T-helper 1 cell treated with Interleukin-12 subunit alpha and Interleukin-12 subunit beta and Interleukin-4 antibody, amounts not matched to agents 30 μg/mL and 1 μg/mL, for 36 hours (primary cell): Measurements from ENCODE around the gene RRP9.

Experiments used
- H3K27ac Mint-ChIP-seq: one replicate; pipeline ENCODE4 v1.8.0; 2021; ENCODE audit warnings: mild to moderate bottlenecking, mixed read lengths
- H3K27me3 Mint-ChIP-seq: one replicate; pipeline ENCODE4 v1.8.0; 2021; ENCODE audit warnings: low read depth, mixed read lengths
- H3K36me3 Mint-ChIP-seq: one replicate; pipeline ENCODE4 v1.8.0; 2021; ENCODE audit warnings: low read depth, mixed read lengths
- H3K4me1 Mint-ChIP-seq: one replicate; pipeline ENCODE4 v1.8.0; 2021; ENCODE audit warnings: low read depth, mixed read lengths
- H3K4me3 Mint-ChIP-seq: one replicate; pipeline ENCODE4 v1.8.0; 2021; ENCODE audit warnings: mild to moderate bottlenecking, moderate library complexity, mixed read lengths
- H3K9me3 Mint-ChIP-seq: one replicate; pipeline ENCODE4 v1.8.0; 2021; ENCODE audit warnings: mixed read lengths

RRP9 gene

DNA sequence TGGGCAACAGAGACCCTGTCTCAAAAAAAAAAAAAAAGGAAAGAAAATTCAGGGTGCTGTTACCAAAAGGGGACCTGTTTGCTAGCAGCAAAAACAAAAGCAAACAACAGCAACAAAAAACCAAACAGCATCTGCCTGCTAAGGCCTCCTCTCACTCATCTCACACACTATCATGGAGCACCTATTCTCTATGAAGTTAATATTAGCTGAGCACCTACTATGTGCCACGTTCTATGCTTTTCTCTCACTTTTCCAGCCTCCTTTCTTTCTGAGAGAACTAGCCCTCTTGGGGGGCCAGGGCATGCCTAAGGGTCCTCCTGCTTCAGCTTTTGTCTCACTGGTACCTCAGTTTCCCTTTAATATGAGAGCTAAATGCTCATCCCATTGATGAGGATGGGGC lies 13.0 kb upstream of the RRP9 start:
- H3K4me1 Mint-ChIP-seq, result peaks cover 3% of the 10 kb centered on the region
- H3K27ac Mint-ChIP-seq, result no peak overlapping the region
- peaks cover 5% of the 10 kb centered on the region for H3K36me3 Mint-ChIP-seq
- no peak overlapping the region for H3K4me3 Mint-ChIP-seq
- peaks cover 44% of the 10 kb centered on the region for H3K27me3 Mint-ChIP-seq
- no peaks in the 10 kb centered on the region for H3K9me3 Mint-ChIP-seq

DNA sequence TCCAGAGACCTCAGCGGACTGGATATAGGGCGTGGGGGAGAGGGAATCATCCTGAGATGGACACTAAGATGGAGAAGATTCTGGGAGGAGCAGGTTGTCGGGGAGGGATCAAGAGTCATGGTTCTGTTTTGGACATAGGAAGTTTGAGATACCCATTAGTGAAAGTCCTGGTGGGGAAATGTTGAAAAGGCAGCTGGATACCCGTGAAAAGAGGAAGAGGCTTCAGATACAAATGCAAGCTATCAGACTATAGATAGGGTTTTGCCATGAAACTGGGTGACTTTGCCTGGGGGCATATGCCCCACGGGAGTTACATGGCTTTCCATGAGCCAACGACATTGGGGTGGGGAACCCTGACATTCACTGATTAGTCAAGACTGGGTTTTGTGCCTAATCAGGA lies 12.4 kb upstream of the RRP9 start:
- Mint-ChIP-seq H3K27ac (no peak overlapping the region), H3K27me3 (peaks cover 44% of the 10 kb centered on the region), H3K36me3 (peaks cover 5% of the 10 kb centered on the region)

DNA sequence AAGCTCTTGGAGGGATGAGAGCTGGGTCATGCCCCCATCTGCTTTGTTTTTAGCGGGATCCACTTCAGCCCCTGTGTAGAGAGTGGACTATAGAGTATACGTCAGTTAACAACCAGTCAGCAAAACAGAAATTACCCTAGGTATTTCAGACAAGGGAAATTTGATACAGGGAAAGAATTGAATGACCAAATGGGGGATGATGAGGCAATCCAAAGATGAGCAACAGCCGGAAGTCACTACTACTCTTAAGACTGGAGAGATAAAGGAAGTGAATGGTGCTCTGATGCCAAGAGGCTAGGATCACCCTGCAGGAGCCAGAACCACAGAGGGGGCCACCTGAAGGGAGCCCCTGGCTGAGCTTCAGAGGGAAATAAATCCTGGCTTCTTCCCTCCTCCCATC lies 11.7 kb upstream of the RRP9 start:
- Mint-ChIP-seq H3K36me3 (peaks cover 5% of the 10 kb centered on the region), H3K4me3 (no peak overlapping the region), H3K27me3 (peaks cover 44% of the 10 kb centered on the region), H3K27ac (no peak overlapping the region), H3K9me3 (no peaks in the 10 kb centered on the region), H3K4me1 (peaks cover 3% of the 10 kb centered on the region)

More for the DNA sequence above, 12.4 kb upstream of the RRP9 start:
- H3K4me1 Mint-ChIP-seq, result peaks cover 3% of the 10 kb centered on the region
- H3K4me3 Mint-ChIP-seq, result no peak overlapping the region
- H3K9me3 Mint-ChIP-seq, result no peaks in the 10 kb centered on the region

DNA sequence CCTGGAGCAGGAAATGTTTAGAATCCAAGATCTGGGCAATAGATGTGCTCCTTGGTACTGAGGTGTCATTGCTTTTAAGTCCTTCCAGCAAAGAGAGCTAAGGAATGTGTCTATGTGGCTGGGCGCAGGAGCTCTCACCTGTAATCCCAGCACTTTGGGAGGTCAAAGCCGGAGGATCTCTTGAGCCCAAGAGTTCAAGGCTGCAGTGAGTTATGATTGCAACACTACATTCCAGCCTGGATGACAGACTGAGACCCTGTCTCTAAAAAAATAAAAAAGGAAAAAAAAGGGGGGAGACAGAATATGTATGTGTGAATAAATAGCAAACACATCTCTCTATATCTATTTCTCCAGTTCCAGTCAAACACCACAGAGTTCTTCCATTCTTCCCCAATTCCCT lies 9.2 kb upstream of the RRP9 start:
- Mint-ChIP-seq H3K27ac (no peak overlapping the region), H3K4me1 (no peaks in the 10 kb centered on the region), H3K36me3 (peaks cover 2% of the 10 kb centered on the region), H3K27me3 (peaks cover 37% of the 10 kb centered on the region), H3K4me3 (no peak overlapping the region), H3K9me3 (no peaks in the 10 kb centered on the region)

DNA sequence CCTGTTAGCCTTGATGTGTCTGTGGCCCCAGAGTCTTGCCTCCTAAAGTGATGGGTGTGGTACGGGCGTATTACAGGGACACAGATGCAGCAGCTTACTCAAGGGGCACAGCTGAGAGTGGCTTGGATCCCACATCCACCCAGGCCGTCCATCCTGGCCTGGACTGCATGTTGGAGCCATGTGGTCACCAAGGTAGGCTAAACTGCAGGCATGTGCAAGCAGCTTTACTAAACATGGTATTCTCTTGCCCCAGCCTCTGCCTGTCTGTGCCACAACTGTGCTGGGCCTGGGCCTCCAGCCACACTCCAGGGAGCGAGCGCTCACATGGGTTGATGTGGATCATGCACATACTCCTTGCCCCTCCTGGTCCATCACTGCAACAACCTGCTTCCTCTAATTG lies 7.4 kb upstream of the RRP9 start:
- Mint-ChIP-seq H3K36me3 (peaks cover 2% of the 10 kb centered on the region), H3K27ac (no peak overlapping the region), H3K9me3 (no peaks in the 10 kb centered on the region), H3K4me1 (no peaks in the 10 kb centered on the region), H3K4me3 (no peak overlapping the region), H3K27me3 (peaks cover 24% of the 10 kb centered on the region)

DNA sequence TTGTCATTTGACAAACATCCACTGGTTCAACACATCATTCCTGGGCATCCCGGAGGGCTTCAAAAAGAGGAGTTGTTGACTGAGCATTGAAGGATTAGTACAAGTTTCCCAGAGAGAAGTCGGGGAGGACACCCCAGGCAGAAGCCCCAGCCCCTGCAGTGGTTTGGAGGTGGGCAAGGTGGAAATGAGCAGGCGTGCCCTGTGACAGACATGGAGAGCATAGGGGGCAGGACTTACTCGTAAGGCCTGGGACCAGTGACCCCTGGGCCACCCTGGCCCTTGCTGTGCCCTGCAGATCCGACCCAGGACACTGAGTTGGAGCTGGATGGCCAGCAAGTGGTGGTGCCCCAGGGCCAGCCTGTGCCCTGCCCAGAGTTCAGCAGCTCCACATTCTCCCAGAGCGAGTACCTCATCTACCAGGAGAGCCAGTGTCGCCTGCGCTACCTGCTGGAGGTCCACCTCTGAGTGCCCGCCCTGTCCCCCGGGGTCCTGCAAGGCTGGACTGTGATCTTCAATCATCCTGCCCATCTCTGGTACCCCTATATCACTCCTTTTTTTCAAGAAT lies 6.4 kb upstream of the RRP9 start:
- H3K27ac Mint-ChIP-seq, result no peak overlapping the region
- peaks cover 14% of the 10 kb centered on the region for H3K27me3 Mint-ChIP-seq
- no peaks in the 10 kb centered on the region for H3K9me3 Mint-ChIP-seq
- no peaks in the 10 kb centered on the region for H3K36me3 Mint-ChIP-seq
- H3K4me3 Mint-ChIP-seq, result no peak overlapping the region
- H3K4me1 Mint-ChIP-seq, result no peaks in the 10 kb centered on the region

DNA sequence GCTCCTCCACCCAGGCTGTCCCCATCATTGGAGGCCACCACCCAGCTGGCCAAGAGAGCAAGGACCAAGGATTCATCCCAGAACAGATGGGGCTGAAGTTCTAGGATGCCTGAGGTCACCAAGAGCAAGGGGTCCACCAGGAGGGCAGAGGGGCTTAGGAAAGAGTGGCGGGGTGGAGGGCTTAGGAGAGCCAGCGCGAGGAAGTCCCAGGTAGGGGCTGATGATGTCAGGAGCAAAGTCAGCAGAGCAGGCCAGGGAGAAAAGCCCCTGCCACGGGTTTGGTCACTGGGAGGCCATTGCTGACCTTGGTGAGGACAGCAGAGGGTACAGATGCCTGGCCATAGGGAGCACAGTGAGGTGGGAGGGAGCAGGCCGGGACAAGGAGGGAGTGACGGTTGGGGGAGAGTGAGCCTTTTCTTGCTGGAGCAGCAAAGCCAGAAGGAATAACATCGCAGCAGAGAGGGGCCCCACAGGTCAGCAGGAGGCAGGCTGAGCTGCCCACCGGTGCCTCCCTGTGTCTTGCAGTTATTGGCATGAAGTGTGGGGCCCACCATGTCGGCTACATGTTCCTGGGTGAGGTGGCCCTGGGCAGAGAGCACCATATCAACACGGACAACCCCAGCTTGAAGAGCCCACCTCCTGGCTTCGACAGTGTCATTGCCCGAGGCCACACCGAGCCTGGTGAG lies 5.7 kb upstream of the RRP9 start:
- Mint-ChIP-seq H3K9me3 (no peaks in the 10 kb centered on the region), H3K4me1 (peaks cover 7% of the 10 kb centered on the region), H3K4me3 (no peak overlapping the region), H3K27ac (no peak overlapping the region), H3K27me3 (peaks cover 11% of the 10 kb centered on the region), H3K36me3 (no peaks in the 10 kb centered on the region)

DNA sequence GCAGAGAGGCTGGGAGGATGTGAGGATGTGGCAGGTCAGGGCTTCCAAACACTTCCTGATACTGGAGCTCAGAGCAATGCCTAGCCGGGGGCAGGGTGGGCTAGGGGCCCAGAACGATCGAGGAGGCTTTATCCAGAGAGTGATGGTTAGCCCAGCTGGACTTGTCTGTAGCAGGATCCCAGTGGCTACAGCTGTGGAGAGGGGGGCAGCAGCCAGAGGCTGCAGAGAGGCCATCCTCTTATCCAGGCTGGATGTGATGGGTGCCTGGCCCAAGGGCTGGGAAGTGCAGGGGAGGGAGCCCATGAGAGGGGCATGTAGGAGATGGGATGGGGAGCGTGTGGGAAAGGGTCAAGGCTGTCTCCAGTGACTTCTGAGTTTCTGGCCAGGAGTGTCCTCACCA lies 5.1 kb upstream of the RRP9 start:
- Mint-ChIP-seq H3K27ac (no peak overlapping the region), H3K27me3 (peaks cover 7% of the 10 kb centered on the region), H3K4me3 (no peak overlapping the region), H3K36me3 (no peaks in the 10 kb centered on the region), H3K4me1 (peaks cover 8% of the 10 kb centered on the region), H3K9me3 (no peaks in the 10 kb centered on the region)

DNA sequence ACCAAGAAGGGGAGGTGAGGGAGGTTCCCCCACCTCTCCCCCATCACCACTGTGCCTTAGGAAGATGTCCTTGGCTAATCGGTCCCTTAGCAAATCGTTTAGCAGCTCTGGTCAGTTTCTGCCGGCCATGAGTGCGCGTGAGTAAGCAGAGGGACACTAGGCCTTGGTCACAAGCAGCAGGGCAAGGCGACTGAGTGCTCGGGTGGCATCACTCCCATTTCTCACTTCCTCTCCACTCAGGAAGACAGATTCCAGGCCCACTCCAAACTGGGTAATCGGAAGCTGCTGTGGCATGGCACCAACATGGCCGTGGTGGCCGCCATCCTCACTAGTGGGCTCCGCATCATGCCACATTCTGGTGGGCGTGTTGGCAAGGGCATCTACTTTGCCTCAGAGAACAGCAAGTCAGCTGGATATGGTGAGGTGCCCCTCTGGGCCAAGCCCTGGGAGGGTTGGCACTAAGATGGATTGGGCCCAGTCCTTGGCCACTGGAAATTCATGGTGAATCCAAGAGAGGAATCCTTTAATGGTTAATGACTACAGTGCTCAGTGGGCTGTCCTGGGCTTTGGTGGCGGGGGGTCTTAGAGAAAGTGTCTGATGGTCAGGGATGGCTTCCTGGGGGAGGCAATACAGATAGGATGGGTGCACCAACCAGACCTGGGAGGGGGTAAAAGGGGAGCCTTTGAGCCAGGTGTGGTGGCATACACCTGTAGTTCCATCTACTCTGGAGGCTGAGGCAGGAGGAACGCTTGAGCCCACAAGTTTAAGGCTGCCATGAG lies 4.4 kb upstream of the RRP9 start:
- no peak overlapping the region for H3K27ac Mint-ChIP-seq
- H3K36me3 Mint-ChIP-seq, result no peaks in the 10 kb centered on the region
- no peak overlapping the region for H3K4me3 Mint-ChIP-seq

DNA sequence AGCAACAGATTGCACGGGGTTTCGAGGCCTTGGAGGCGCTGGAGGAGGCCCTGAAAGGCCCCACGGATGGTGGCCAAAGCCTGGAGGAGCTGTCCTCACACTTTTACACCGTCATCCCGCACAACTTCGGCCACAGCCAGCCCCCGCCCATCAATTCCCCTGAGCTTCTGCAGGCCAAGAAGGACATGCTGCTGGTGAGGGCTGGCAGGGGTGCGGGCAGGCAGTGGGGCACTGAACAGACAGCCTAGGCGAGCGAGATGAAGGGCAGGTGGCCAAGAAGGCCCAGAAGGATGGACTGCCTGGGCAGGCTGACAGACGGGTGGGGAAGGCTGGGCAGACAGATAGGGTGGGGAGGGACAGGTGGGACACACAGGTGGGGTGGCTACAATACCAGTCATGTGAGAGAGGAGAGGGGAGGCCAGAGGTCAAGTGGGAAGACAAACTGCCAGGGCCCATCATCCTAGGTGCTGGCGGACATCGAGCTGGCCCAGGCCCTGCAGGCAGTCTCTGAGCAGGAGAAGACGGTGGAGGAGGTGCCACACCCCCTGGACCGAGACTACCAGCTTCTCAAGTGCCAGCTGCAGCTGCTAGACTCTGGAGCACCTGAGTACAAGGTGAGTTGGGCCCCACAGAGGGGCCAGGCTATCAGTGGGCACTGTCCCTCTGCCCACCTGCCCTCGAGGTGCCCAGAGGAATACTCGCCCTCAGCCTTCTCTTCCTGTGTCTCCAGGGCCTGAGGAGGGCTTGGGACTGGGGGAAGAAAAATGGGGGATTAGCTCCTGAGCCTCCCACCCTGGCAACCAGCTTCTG lies 3.5 kb upstream of the RRP9 start:
- Mint-ChIP-seq H3K27me3 (no peaks in the 10 kb centered on the region), H3K4me3 (no peak overlapping the region), H3K36me3 (peaks cover 3% of the 10 kb centered on the region), H3K9me3 (no peaks in the 10 kb centered on the region), H3K4me1 (peaks cover 18% of the 10 kb centered on the region), H3K27ac (no peak overlapping the region)

More for the DNA sequence above, 4.4 kb upstream of the RRP9 start:
- peaks cover 4% of the 10 kb centered on the region for H3K27me3 Mint-ChIP-seq
- H3K4me1 Mint-ChIP-seq, result peaks cover 10% of the 10 kb centered on the region
- H3K9me3 Mint-ChIP-seq, result no peaks in the 10 kb centered on the region

DNA sequence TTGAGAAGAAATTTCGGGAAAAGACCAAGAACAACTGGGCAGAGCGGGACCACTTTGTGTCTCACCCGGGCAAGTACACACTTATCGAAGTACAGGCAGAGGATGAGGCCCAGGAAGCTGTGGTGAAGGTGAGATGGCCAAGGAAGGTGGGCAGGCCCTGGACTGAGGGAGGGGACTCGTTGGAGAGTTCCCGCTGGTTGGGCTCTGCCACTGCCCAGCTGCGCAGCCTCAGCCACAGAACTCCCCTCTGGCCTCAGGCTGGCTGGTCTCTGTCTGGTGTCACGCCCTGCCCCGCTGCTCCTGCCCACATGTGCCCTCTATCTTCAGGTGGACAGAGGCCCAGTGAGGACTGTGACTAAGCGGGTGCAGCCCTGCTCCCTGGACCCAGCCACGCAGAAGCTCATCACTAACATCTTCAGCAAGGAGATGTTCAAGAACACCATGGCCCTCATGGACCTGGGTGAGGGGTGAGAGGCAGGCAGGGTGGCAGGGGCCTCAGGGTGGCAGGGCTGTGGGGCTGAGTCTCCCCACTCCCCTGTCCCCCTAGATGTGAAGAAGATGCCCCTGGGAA lies 2.8 kb upstream of the RRP9 start:
- peaks cover 20% of the 10 kb centered on the region for H3K4me1 Mint-ChIP-seq
- H3K36me3 Mint-ChIP-seq, result peaks cover 3% of the 10 kb centered on the region
- no peaks in the 10 kb centered on the region for H3K9me3 Mint-ChIP-seq
- no peak overlapping the region for H3K27ac Mint-ChIP-seq
- no peak overlapping the region for H3K4me3 Mint-ChIP-seq
- no peaks in the 10 kb centered on the region for H3K27me3 Mint-ChIP-seq

DNA sequence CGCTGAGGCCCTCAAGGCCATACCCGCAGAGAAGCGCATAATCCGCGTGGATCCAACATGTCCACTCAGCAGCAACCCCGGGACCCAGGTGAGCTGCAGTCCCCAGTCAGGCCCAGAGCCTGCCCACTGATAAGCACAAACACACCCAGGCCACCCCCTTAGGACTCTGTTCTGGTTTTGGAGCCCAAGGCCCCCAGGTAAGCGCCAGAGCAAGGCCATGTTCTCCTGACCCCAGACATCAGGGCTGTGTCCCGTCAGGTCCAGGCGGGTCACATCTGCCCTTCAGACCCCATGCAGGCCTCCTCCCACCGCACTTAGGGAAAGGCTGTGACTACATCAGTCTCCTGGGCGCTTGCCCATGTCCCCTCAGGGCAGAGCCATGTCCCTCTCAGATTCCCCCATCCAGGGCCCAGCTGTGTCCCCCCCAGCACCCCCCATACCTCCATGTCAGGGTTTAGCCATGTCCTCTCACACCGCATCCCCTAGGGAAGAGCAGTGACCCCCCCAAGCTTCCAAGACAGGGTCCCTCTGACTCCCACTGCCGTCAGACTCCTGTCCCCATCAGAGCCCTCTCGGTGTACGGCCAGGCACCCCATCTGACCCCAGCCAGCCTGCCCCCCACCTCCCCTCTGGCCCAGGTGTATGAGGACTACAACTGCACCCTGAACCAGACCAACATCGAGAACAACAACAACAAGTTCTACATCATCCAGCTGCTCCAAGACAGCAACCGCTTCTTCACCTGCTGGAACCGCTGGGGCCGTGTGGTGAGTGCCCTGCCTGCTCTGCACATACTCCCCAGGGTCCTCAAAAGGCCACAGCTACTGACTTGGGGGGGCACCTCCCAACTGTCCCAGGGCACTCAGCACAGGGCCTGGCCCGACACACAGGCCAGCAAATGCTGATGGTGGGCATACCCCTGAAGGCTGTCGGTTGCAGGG lies 2.0 kb upstream of the RRP9 start:
- H3K4me1 Mint-ChIP-seq, result peaks cover 23% of the 10 kb centered on the region
- H3K36me3 Mint-ChIP-seq, result peaks cover 3% of the 10 kb centered on the region
- no peaks in the 10 kb centered on the region for H3K27me3 Mint-ChIP-seq
- H3K27ac Mint-ChIP-seq, result peak overlapping the region; percentile 20
- H3K9me3 Mint-ChIP-seq, result no peaks in the 10 kb centered on the region
- no peak overlapping the region for H3K4me3 Mint-ChIP-seq

DNA sequence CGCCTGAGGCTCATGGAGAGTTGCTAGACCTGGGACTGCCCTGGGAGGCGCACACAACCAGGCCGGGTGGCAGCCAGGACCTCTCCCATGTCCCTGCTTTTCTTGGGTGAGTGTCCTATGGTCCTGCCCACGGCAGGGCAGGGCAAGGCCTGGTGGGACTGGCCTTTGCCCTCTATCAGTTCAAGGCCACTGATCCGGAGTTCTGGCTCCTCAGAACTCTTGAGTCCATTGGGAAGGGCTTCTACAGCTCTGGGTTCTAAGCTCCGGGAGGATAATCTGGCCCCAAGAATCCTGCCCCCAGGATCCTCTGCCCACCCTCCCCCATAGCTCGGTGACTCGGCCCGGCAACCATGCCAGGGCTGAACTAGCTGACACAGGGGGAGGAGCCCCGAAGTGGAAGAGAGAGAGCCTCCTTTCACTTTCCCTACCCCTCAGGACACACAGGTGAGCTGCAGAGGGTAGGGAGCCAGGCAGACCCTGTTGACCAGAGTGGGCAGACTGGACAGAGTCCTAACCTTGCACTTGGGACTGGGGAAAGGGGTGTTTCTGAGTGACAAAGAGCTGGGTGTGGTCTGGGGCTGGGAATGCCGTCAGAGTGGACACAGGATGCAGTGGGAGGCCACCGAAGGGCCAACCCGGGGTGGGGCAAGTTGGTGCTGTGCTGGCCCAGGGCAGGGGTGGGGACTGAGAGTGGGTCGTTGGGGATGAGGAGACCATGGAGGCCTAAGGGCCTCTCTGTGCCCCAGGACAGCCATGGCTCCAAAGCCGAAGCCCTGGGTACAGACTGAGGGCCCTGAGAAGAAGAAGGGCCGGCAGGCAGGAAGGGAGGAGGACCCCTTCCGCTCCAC lies 1.1 kb upstream of the RRP9 start:
- peaks cover 5% of the 10 kb centered on the region for H3K36me3 Mint-ChIP-seq
- no peaks in the 10 kb centered on the region for H3K9me3 Mint-ChIP-seq
- peak overlapping the region; percentile 89 for H3K27ac Mint-ChIP-seq
- no peaks in the 10 kb centered on the region for H3K27me3 Mint-ChIP-seq
- peak overlapping the region; percentile 94 for H3K4me3 Mint-ChIP-seq
- H3K4me1 Mint-ChIP-seq, result peaks cover 27% of the 10 kb centered on the region
